IMR-90 (cell line): ENCODE data around the gene MOCOS. TPM values are rescaled to one million over a fixed set of nuclear protein-coding genes. Genes with fewer than 3 reads are reported as not detected.
A peak's percentile ranks its signal among the peaks of the same experiment; 100 is the strongest.

Experiments
- ATAC-seq: fragments of 200-7000 bp; cut with Tn5 transposase; 2 replicates; pipeline ENCODE4 v1.9.1; 2020; ENCODE audit warnings: low read depth, mild to moderate bottlenecking, moderate library complexity
- BruUV-seq: library from RNA; stranded (reverse); fragments of 400-500 nt; replicated peaks from 2 replicates; lab custom pipeline; 2021; lab: Mats Ljungman, UMichigan
- CTCF ChIA-PET: fragments of 300-600 bp; formaldehyde crosslinking; extraction: SDS; loops from one replicate; lab custom pipeline; 2021; ENCODE audit warnings: antibody characterized with exemption; lab: Yijun Ruan, JAX
- POLR2A ChIA-PET: fragments of 300-600 bp; sonication (Branson Sonifier 250); formaldehyde crosslinking; loops from one replicate; lab custom pipeline; 2022; ENCODE audit warnings: antibody characterized with exemption; ENCODE audit not compliant: unreplicated experiment; lab: Charles Lee
- DNase-seq: peaks from one replicate; pipeline ENCODE4 v3.0.0; 2013
- H2AFZ ChIP-seq: replicated peaks from 2 replicates; pipeline ENCODE3; 2013; ENCODE audit warnings: low read length, mild to moderate bottlenecking; ENCODE audit not compliant: poor library complexity
- H2AK5ac ChIP-seq: 2 replicates; pipeline ENCODE4 v1.6.1; 2013; ENCODE audit warnings: low read depth, low read length, inconsistent platforms
- H2AK9ac ChIP-seq: replicated peaks from 2 replicates; pipeline ENCODE3; 2013; ENCODE audit warnings: mild to moderate bottlenecking, low read depth, low read length, moderate library complexity; ENCODE audit not compliant: poor library complexity
- H2BK120ac ChIP-seq: 2 replicates; pipeline ENCODE4 v1.6.1; 2013; ENCODE audit warnings: low read depth, low read length, inconsistent platforms
- H2BK15ac ChIP-seq: 3 replicates; pipeline ENCODE4 v1.6.1; 2013; ENCODE audit warnings: low read depth, low read length, inconsistent platforms
- H2BK20ac ChIP-seq: 2 replicates; pipeline ENCODE4 v1.6.1; 2013; ENCODE audit warnings: low read depth, mild to moderate bottlenecking, inconsistent platforms, low read length, moderate library complexity
- H2BK5ac ChIP-seq: 2 replicates; pipeline ENCODE4 v1.6.1; 2013; ENCODE audit warnings: mild to moderate bottlenecking, low read depth, low read length, inconsistent platforms; ENCODE audit not compliant: poor library complexity, severe bottlenecking
- H3K14ac ChIP-seq: replicated peaks from 2 replicates; pipeline ENCODE4 v1.6.1; 2013; ENCODE audit warnings: low read depth, low read length, inconsistent platforms
- H3K18ac ChIP-seq: 2 replicates; pipeline ENCODE4 v1.6.1; 2013; ENCODE audit warnings: low read depth, low read length, control low read depth
- H3K23ac ChIP-seq: 2 replicates; pipeline ENCODE4 v1.6.1; 2013; ENCODE audit warnings: low read depth, low read length, inconsistent platforms
- H3K27ac ChIP-seq: 2 replicates; pipeline ENCODE4 v1.5.1; 2013; ENCODE audit warnings: mild to moderate bottlenecking, control low read depth, low read length; ENCODE audit not compliant: insufficient read depth
- H3K27me3 ChIP-seq: 2 replicates; pipeline ENCODE4 v1.6.1; 2013; ENCODE audit warnings: low read length; ENCODE audit not compliant: control insufficient read depth, insufficient read depth
- H3K36me3 ChIP-seq: 2 replicates; pipeline ENCODE4 v1.6.1; 2013; ENCODE audit warnings: low read length, mixed read lengths; ENCODE audit not compliant: control insufficient read depth, insufficient read depth
- H3K4ac ChIP-seq: 2 replicates; pipeline ENCODE4 v1.6.1; 2013; ENCODE audit warnings: low read depth, low read length, inconsistent platforms
- H3K4me1 ChIP-seq: 2 replicates; pipeline ENCODE4 v1.6.1; 2013; ENCODE audit warnings: low read length, mixed read lengths; ENCODE audit not compliant: control insufficient read depth, insufficient read depth
- H3K4me2 ChIP-seq: 2 replicates; pipeline ENCODE4 v1.6.1; 2013; ENCODE audit warnings: low read depth, mild to moderate bottlenecking, control low read depth, low read length, moderate library complexity
- H3K4me3 ChIP-seq: 2 replicates; pipeline ENCODE4 v1.5.1; 2013; ENCODE audit warnings: low read depth, mild to moderate bottlenecking, control low read depth, low read length, moderate library complexity; ENCODE audit not compliant: insufficient read depth
- H3K56ac ChIP-seq: 2 replicates; pipeline ENCODE4 v1.6.1; 2013; ENCODE audit warnings: low read length, inconsistent platforms; ENCODE audit not compliant: insufficient read depth; ENCODE audit errors: extremely low read depth
- H3K79me1 ChIP-seq, 2 experiments: 2 replicates each; pipeline ENCODE4 v1.6.1; 2013; ENCODE audit warnings: low read length in 2 of 2, inconsistent platforms in 1 of 2, low read depth in 1 of 2
- H3K9ac ChIP-seq: 2 replicates; pipeline ENCODE4 v1.6.1; 2013; ENCODE audit warnings: low read depth, low read length, control low read depth
- H3K9me1 ChIP-seq: 2 replicates; pipeline ENCODE4 v1.6.1; 2013; ENCODE audit warnings: low read length, inconsistent platforms; ENCODE audit not compliant: insufficient read depth
- H3K9me3 ChIP-seq: 2 replicates; pipeline ENCODE4 v1.6.1; 2013; ENCODE audit warnings: low read length; ENCODE audit not compliant: control insufficient read depth, insufficient read depth
- H4K20me1 ChIP-seq: 2 replicates; pipeline ENCODE4 v1.6.1; 2013; ENCODE audit warnings: low read length, inconsistent platforms; ENCODE audit not compliant: insufficient read depth
- H4K5ac ChIP-seq: 2 replicates; pipeline ENCODE4 v1.6.1; 2013; ENCODE audit warnings: mild to moderate bottlenecking, low read depth, low read length, control low read depth
- H4K8ac ChIP-seq, 2 experiments: 2 replicates each; pipeline ENCODE4 v1.6.1; 2013; ENCODE audit warnings: low read depth in 2 of 2, low read length in 2 of 2, control low read depth in 1 of 2, inconsistent platforms in 1 of 2
- H4K91ac ChIP-seq: 2 replicates; pipeline ENCODE4 v1.6.1; 2013; ENCODE audit warnings: low read depth, low read length, inconsistent platforms; ENCODE audit not compliant: insufficient read depth
- BHLHE40 ChIP-seq: fragments of 150-350 bp; IDR thresholded peaks from 2 replicates; pipeline ENCODE4 v1.6.1; 2016; ENCODE audit warnings: mild to moderate bottlenecking, low read depth, low read length
- CEBPB ChIP-seq: IDR thresholded peaks from 2 replicates; pipeline ENCODE4 v1.6.1; 2012; ENCODE audit warnings: low read depth, low read length, improper control_type of control experiment
- CHD1 ChIP-seq: IDR thresholded peaks from 2 replicates; pipeline ENCODE4 v1.6.1; 2012; ENCODE audit warnings: low read depth, low read length, improper control_type of control experiment
- FOS ChIP-seq: fragments of 150-350 bp; IDR thresholded peaks from 2 replicates; pipeline ENCODE4 v1.6.1; 2016; ENCODE audit warnings: low read depth, low read length
- MAFK ChIP-seq: IDR thresholded peaks from 2 replicates; pipeline ENCODE4 v1.6.1; 2012; ENCODE audit warnings: low read depth, low read length, improper control_type of control experiment
- MAZ ChIP-seq: IDR thresholded peaks from 2 replicates; pipeline ENCODE4 v1.6.1; 2012; ENCODE audit warnings: low read depth, mild to moderate bottlenecking, low read length, improper control_type of control experiment, moderate library complexity, borderline replicate concordance
- MXI1 ChIP-seq: IDR thresholded peaks from 2 replicates; pipeline ENCODE4 v1.6.1; 2012; ENCODE audit warnings: low read depth, mild to moderate bottlenecking, low read length, moderate library complexity, borderline replicate concordance
- NFE2L2 ChIP-seq: fragments of 150-350 bp; IDR thresholded peaks from 2 replicates; pipeline ENCODE4 v1.6.1; 2016; ENCODE audit warnings: low read depth, mild to moderate bottlenecking, low read length
- POLR2A ChIP-seq: IDR thresholded peaks from 2 replicates; pipeline ENCODE4 v1.6.1; 2012; ENCODE audit warnings: mild to moderate bottlenecking, low read depth, low read length
- RAD21 ChIP-seq: IDR thresholded peaks from 2 replicates; pipeline ENCODE4 v1.6.1; 2012; ENCODE audit warnings: low read length, improper control_type of control experiment
- RCOR1 ChIP-seq: IDR thresholded peaks from 2 replicates; pipeline ENCODE4 v1.6.1; 2012; ENCODE audit warnings: mild to moderate bottlenecking, low read length, improper control_type of control experiment; ENCODE audit not compliant: insufficient replicate concordance
- RFX5 ChIP-seq: IDR thresholded peaks from 2 replicates; pipeline ENCODE4 v1.8.0; 2012; ENCODE audit warnings: low read depth, mild to moderate bottlenecking, low read length, moderate library complexity
- SMC3 ChIP-seq: fragments of 150-350 bp; IDR thresholded peaks from 2 replicates; pipeline ENCODE4 v1.6.1; 2016; ENCODE audit warnings: low read depth, mild to moderate bottlenecking, antibody characterized with exemption, low read length, moderate library complexity
- WGBS, 2 experiments: methylation state at CpG; one replicate each; pipeline versions ENCODE4 v1.1.5 to v1.1.7; 2013; ENCODE audit warnings: missing lambda C conversion rate in 2 of 2; ENCODE audit not compliant: insufficient read length in 1 of 2; ENCODE audit errors: extremely low coverage in 2 of 2; 5-methylcytosine and 5-hydroxymethylcytosine counted together
- dilution Hi-C: fragments of 300-500 bp; cut with HindIII; formaldehyde crosslinking; loops from one replicate; pipeline ENCODE4 v1.14.3; 2018; ENCODE audit warnings: low sequenced_read_pairs; ENCODE audit not compliant: unreplicated experiment
- in situ Hi-C: fragments of 300-500 bp; cut with MboI; formaldehyde crosslinking; loops from 3 replicates; pipeline ENCODE4 v1.14.3; 2019; ENCODE audit warnings: low sequenced_read_pairs, inconsistent platforms, mixed read lengths
- intact Hi-C: fragments of 100-400 bp; cut with micrococcal nuclease; formaldehyde crosslinking; loops from 2 replicates; pipeline ENCODE4 v1.10.0; 2022
- polyA plus RNA-seq, 3 experiments: library from polyadenylated mRNA; depleted of rRNA; stranded (reverse); fragments of >200 nt; gene quantifications; 2 replicates each; pipeline ENCODE4 v1.2.3, GENCODE V29; 2012; ENCODE audit warnings: low replicate concordance in 1 of 3
- total RNA-seq: library from RNA; depleted of rRNA; stranded (reverse); fragments of >200 nt; gene quantifications from 2 replicates; pipeline ENCODE4 v1.2.3, GENCODE V29; 2012
- TF ChIP-seq, protein P1 (sequence below): fragments of 150-350 bp; IDR thresholded peaks from 2 replicates; pipeline ENCODE4 v1.6.1; 2016; ENCODE audit warnings: low read depth, mild to moderate bottlenecking, low read length, moderate library complexity, borderline replicate concordance
- TF ChIP-seq, protein P2 (sequence below): conservative IDR thresholded peaks from 2 replicates; pipeline ENCODE4 v1.5.1; 2012; ENCODE audit warnings: mild to moderate bottlenecking, low read depth, low read length, improper control_type of control experiment
- TF ChIP-seq, protein P3 (sequence below): fragments of 150-350 bp; IDR thresholded peaks from 2 replicates; pipeline ENCODE4 v1.6.1; 2017; ENCODE audit warnings: mild to moderate bottlenecking, antibody characterized with exemption, low read length, low read depth

Gene MOCOS
- total and polyA plus RNA-seq, 2 of the 4 experiments (the other 2 are of a cell fraction), result 1.1 to 2.2 TPM

DNA sequence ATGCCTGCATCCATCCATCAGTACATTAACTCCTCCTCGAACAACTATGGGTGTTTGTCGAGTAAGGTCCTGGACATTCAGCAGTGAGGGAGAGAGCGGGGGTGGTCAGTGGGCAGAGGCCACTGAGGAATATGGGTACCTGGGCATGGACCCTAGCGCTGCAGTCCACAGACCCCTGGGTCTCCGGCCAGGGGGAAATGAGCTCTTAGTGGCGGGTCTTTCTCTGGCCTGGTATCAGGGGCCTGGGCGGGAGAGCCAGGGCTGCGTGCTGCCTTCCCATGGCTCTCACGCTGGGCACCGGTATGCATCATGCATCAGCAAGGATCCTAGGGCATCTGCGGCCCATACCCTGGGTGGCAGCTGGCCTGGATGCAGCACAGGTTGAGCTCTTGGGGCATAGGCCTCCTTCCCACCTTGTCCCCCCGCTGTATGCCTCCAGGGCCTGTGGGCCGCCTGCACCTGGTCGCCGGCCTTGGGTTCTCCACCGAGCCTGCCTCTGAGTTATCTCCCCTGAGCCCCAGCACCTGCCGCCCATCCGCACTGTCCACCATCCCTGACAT is 1.3 kb upstream of the MOCOS start:
- 0 out of 2 replicates have a peak overlapping the region, but pooled peaks have one; percentile 53 for H3K9ac ChIP-seq
- H3K36me3 ChIP-seq, result no peaks in the 10 kb centered on the region
- no peak overlapping the region for H3K14ac ChIP-seq
- H3K9me3 ChIP-seq, result no peaks in the 10 kb centered on the region
- no peak overlapping the region for H4K5ac ChIP-seq
- peaks cover 16% of the 10 kb centered on the region; the same call in 1 of the 2 replicates for H3K4me1 ChIP-seq
- peaks cover 13% of the 10 kb centered on the region; the same call in 1 of the 2 replicates for H3K9me1 ChIP-seq
- dilution Hi-C loops (no loop called here), intact Hi-C loops (no loop called here), in situ Hi-C loops (no loop called here)
- H3K4ac ChIP-seq, result no peak overlapping the region
- no peak overlapping the region for H2BK5ac ChIP-seq
- no peak overlapping the region for H2BK20ac ChIP-seq
- peak overlapping the region; percentile 95 for H2AFZ ChIP-seq
- DNase-seq, result no peak
- no peaks in the 10 kb centered on the region for H4K20me1 ChIP-seq
- BruUV-seq, result no TSS peak
- no peak overlapping the region for H3K27ac ChIP-seq
- H2AK5ac ChIP-seq, result no peak overlapping the region
- no peak overlapping the region for H2BK15ac ChIP-seq
- no peak overlapping the region for H4K91ac ChIP-seq
- H3K27me3 ChIP-seq, result no peaks in the 10 kb centered on the region
- H3K4me2 ChIP-seq, result peak overlapping the region; percentile 78
- peak overlapping the region; percentile 91 for H3K4me3 ChIP-seq
- H2BK120ac ChIP-seq, result no peak overlapping the region
- no peak overlapping the region for H3K23ac ChIP-seq
- no peak overlapping the region for H3K56ac ChIP-seq
- ChIA-PET CTCF (no interaction called here), POLR2A (no interaction called here)
- peak overlapping the region; percentile 94 for H2AK9ac ChIP-seq
- WGBS, 2 experiments, result 80% methylated on average over 10 of the region's 18 CpGs; no CpG with 5 or more reads in 1 of the 2 experiments
- TF ChIP-seq, protein P1, sequence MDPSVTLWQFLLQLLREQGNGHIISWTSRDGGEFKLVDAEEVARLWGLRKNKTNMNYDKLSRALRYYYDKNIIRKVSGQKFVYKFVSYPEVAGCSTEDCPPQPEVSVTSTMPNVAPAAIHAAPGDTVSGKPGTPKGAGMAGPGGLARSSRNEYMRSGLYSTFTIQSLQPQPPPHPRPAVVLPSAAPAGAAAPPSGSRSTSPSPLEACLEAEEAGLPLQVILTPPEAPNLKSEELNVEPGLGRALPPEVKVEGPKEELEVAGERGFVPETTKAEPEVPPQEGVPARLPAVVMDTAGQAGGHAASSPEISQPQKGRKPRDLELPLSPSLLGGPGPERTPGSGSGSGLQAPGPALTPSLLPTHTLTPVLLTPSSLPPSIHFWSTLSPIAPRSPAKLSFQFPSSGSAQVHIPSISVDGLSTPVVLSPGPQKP, result no peak
- TF ChIP-seq CEBPB (no peak), FOS (no peak), MAFK (no peak), RAD21 (no peak), NFE2L2 (no peak), CHD1 (no peak), MAZ (no peak), BHLHE40 (no peak), SMC3 (no peak), RFX5 (no peak), POLR2A (no peak), MXI1 (no peak), RCOR1 (no peak)
- TF ChIP-seq, protein P2, sequence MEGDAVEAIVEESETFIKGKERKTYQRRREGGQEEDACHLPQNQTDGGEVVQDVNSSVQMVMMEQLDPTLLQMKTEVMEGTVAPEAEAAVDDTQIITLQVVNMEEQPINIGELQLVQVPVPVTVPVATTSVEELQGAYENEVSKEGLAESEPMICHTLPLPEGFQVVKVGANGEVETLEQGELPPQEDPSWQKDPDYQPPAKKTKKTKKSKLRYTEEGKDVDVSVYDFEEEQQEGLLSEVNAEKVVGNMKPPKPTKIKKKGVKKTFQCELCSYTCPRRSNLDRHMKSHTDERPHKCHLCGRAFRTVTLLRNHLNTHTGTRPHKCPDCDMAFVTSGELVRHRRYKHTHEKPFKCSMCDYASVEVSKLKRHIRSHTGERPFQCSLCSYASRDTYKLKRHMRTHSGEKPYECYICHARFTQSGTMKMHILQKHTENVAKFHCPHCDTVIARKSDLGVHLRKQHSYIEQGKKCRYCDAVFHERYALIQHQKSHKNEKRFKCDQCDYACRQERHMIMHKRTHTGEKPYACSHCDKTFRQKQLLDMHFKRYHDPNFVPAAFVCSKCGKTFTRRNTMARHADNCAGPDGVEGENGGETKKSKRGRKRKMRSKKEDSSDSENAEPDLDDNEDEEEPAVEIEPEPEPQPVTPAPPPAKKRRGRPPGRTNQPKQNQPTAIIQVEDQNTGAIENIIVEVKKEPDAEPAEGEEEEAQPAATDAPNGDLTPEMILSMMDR, result no peak
- TF ChIP-seq, protein P3, sequence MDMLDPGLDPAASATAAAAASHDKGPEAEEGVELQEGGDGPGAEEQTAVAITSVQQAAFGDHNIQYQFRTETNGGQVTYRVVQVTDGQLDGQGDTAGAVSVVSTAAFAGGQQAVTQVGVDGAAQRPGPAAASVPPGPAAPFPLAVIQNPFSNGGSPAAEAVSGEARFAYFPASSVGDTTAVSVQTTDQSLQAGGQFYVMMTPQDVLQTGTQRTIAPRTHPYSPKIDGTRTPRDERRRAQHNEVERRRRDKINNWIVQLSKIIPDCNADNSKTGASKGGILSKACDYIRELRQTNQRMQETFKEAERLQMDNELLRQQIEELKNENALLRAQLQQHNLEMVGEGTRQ, result no peak
- H4K8ac ChIP-seq, result no peak overlapping the region
- ATAC-seq, result no peak
- no peak overlapping the region for H3K18ac ChIP-seq
- peaks cover 7 to 23% of the 10 kb centered on the region in 2 experiments; a peak in 3 of 4 replicates for H3K79me1 ChIP-seq
